K562 (cell line): Measurements from ENCODE around the gene PRKD1. TPM values are rescaled to one million over a fixed set of nuclear protein-coding genes. Genes with fewer than 3 reads are reported as not detected.

Source experiments
- ATAC-seq: fragments of 200-7000 bp; cut with Tn5 transposase; 3 replicates; pipeline ENCODE4 v1.9.1; 2020; ENCODE audit warnings: moderate library complexity
- BruUV-seq: library from RNA; stranded (reverse); fragments of 400-500 nt; replicated peaks from 2 replicates; lab custom pipeline; 2021; lab: Mats Ljungman, UMichigan
- CTCF ChIA-PET: fragments of 300-600 bp; formaldehyde crosslinking; extraction: SDS; loops from one replicate; lab custom pipeline; 2021; ENCODE audit warnings: low intra/inter-chr PET ratio; lab: Yijun Ruan, JAX
- POLR2A ChIA-PET: fragments of 300-600, 350-650 bp; sonication (Branson Sonifier 250); formaldehyde crosslinking; extraction: SDS; loops from one replicate; lab custom pipeline; 2021; ENCODE audit warnings: antibody characterized with exemption, inconsistent platforms; lab: Yijun Ruan, JAX
- DNase-seq, 4 experiments: peaks; one replicate each; pipeline versions ENCODE4 v3.0.0 to v3.0.0-alpha.2; 2011 to 2018; ENCODE audit warnings: low spot score in 3 of 4, mixed read lengths in 3 of 4; ENCODE audit errors: extremely low read depth in 1 of 4
- FAIRE-seq: peaks from 2 replicates; lab custom pipeline; 2011; peaks lifted over from hg19 to GRCh38; lab: Jason Lieb, UNC
- H2AFZ ChIP-seq: 2 replicates; pipeline ENCODE4 v1.6.0; 2011; ENCODE audit warnings: low read depth, low read length, control low read depth, inconsistent platforms
- H3K27ac ChIP-seq: fragments of 200-600 bp; 3 replicates; pipeline ENCODE4 v1.8.0; 2011; ENCODE audit warnings: low read depth, mild to moderate bottlenecking, control low read depth, inconsistent platforms, low read length, moderate library complexity, mixed read lengths; ENCODE audit errors: extremely low read depth
- H3K27me3 ChIP-seq, 2 experiments: fragments of 300-600 bp in 1 of 2; 2 replicates in 1 of 2; 3 replicates in 1 of 2; pipeline versions ENCODE4 v1.6.0 to v1.8.0; 2011; ENCODE audit warnings: inconsistent platforms in 2 of 2, low read length in 2 of 2, mild to moderate bottlenecking in 1 of 2, mixed read lengths in 1 of 2, moderate library complexity in 1 of 2; ENCODE audit not compliant: control insufficient read depth in 2 of 2, insufficient read depth in 2 of 2
- H3K36me3 ChIP-seq: fragments of 300-600 bp; 3 replicates; pipeline ENCODE4 v1.8.0; 2011; ENCODE audit warnings: mild to moderate bottlenecking, low read length, inconsistent platforms; ENCODE audit not compliant: control insufficient read depth, insufficient read depth
- H3K4me1 ChIP-seq, 2 experiments: fragments of 200-600 bp in 1 of 2; replicated peaks in 1 of 2; 2 replicates in 1 of 2; 3 replicates in 1 of 2; pipeline versions ENCODE4 v1.5.1 to v1.8.0; 2011; ENCODE audit warnings: inconsistent platforms in 2 of 2, low read length in 2 of 2, mild to moderate bottlenecking in 1 of 2, mixed read lengths in 1 of 2, moderate library complexity in 1 of 2; ENCODE audit not compliant: control insufficient read depth in 2 of 2, insufficient read depth in 2 of 2
- H3K4me2 ChIP-seq: 2 replicates; pipeline ENCODE4 v1.6.1; 2011; ENCODE audit warnings: low read length, control low read depth, inconsistent platforms, mixed read lengths; ENCODE audit not compliant: insufficient read depth
- H3K4me3 ChIP-seq: fragments of 200-600 bp; sonication (generic), shearing (Covaris generic); 2 replicates; pipeline ENCODE4 v1.5.1; 2016; ENCODE audit warnings: control low read depth, inconsistent platforms
- H3K79me2 ChIP-seq: fragments of 200-600 bp; 3 replicates; pipeline ENCODE4 v1.8.0; 2011; ENCODE audit warnings: low read length, inconsistent platforms; ENCODE audit not compliant: control insufficient read depth, insufficient read depth
- H3K9ac ChIP-seq, 2 experiments: 2 replicates each; pipeline versions ENCODE4 v1.6.0 to v1.6.1; 2011; ENCODE audit warnings: low read depth in 2 of 2, low read length in 2 of 2, control low read depth in 1 of 2, inconsistent platforms in 1 of 2, mild to moderate bottlenecking in 1 of 2, mixed read lengths in 1 of 2; ENCODE audit not compliant: insufficient read depth in 1 of 2
- H3K9me1 ChIP-seq: one replicate; pipeline ENCODE4 v1.6.0; 2011; ENCODE audit warnings: inconsistent platforms, mild to moderate bottlenecking, low read length, moderate library complexity; ENCODE audit not compliant: control insufficient read depth, insufficient read depth
- H3K9me3 ChIP-seq: replicated peaks from 2 replicates; pipeline ENCODE4 v1.5.1; 2011; ENCODE audit warnings: low read depth, low read length, inconsistent platforms; ENCODE audit not compliant: control insufficient read depth, insufficient read depth
- H4K20me1 ChIP-seq: replicated peaks from 2 replicates; pipeline ENCODE4 v1.6.1; 2011; ENCODE audit warnings: low read length, inconsistent platforms, mixed read lengths; ENCODE audit not compliant: control insufficient read depth, insufficient read depth
- CBX2 ChIP-seq: fragments of 200-600 bp; sonication (generic); IDR thresholded peaks from one replicate; pipeline ENCODE4 v1.6.1; 2012; ENCODE audit warnings: mild to moderate bottlenecking, low read length, inconsistent platforms; ENCODE audit not compliant: insufficient read depth, poor library complexity, severe bottlenecking
- GTF2A2 ChIP-seq: IDR thresholded peaks from 2 replicates; pipeline ENCODE4 v1.6.1; 2016; ENCODE audit warnings: mild to moderate bottlenecking, missing genetic modification characterization, missing compliant biosample characterization
- HDAC8 ChIP-seq: fragments of 450-650 bp; IDR thresholded peaks from 2 replicates; pipeline ENCODE4 v1.6.1; 2016; ENCODE audit warnings: mild to moderate bottlenecking, missing genetic modification characterization, moderate library complexity, missing compliant biosample characterization
- MAZ ChIP-seq, 2 experiments: fragments of 450-650 bp in 1 of 2; sonication (generic) in 1 of 2; formaldehyde crosslinking; IDR thresholded peaks in 1 of 2; conservative IDR thresholded peaks in 1 of 2; 2 replicates each; pipeline versions ENCODE4 v1.4.0 to v1.5.0; 2020; ENCODE audit warnings: mild to moderate bottlenecking in 1 of 2, missing genetic modification reagents in 1 of 2
- MEF2D ChIP-seq: conservative IDR thresholded peaks from 2 replicates; pipeline ENCODE4 v1.6.1; 2016; ENCODE audit warnings: low read depth, missing genetic modification characterization, missing compliant biosample characterization
- NFE2L1 ChIP-seq: fragments of 450-650 bp; IDR thresholded peaks from 2 replicates; pipeline ENCODE4 v1.6.1; 2016; ENCODE audit warnings: missing genetic modification characterization, low read depth, mild to moderate bottlenecking, missing compliant biosample characterization, moderate library complexity, borderline replicate concordance
- RHOXF2B ChIP-seq: fragments of 250-450 bp; sonication (Bioruptor Pico); conservative IDR thresholded peaks from 2 replicates; pipeline ENCODE4 v1.5.1; 2021
- WGBS: fragments of 100-300 bp; shearing (Covaris generic); methylation state at CpG from one replicate; pipeline ENCODE4 v1.1.6; 2016; ENCODE audit warnings: low coverage, mixed read lengths; ENCODE audit not compliant: insufficient coverage; ENCODE audit errors: missing lambda C conversion rate; 5-methylcytosine and 5-hydroxymethylcytosine counted together
- in situ Hi-C: fragments of 300-500 bp; cut with MboI; formaldehyde crosslinking; loops from 4 replicates; pipeline ENCODE4 v1.15.0; 2018; ENCODE audit warnings: inconsistent platforms, mixed read lengths
- intact Hi-C: fragments of 100-400 bp; cut with micrococcal nuclease; formaldehyde crosslinking; loops from 2 replicates; pipeline ENCODE4 v1.14.2; 2022
- polyA plus RNA-seq, 8 experiments: library from polyadenylated mRNA; depleted of rRNA in 4 of 8; stranded (reverse) in 5 of 8; unstranded in 3 of 8; fragments of >200 nt; fragmentation: Nextera tagmentation in 2 of 8; fragmentation: Illumina TruSeq in 1 of 8; extraction: Ambion mirVana in 2 of 8; extraction: Trizol in 1 of 8; gene quantifications; 2 replicates each; pipeline versions ENCODE4 v1.2.1 to v1.2.3, GENCODE V29; 2011 to 2014; ENCODE audit warnings: inconsistent platforms in 1 of 8, missing spikeins in 1 of 8
- total RNA-seq, 7 experiments: library from RNA; depleted of rRNA in 6 of 7; stranded (reverse); fragments of >200 nt in 6 of 7; fragmentation: Illumina TruSeq in 2 of 7; extraction: Trizol in 2 of 7; gene quantifications; 2 replicates each; pipeline versions ENCODE4 v1.2.1 to v1.2.3, GENCODE V29; 2011 to 2021; ENCODE audit warnings: low replicate concordance in 1 of 7
- TF ChIP-seq, protein P1 (sequence below): fragments of 250-450 bp; sonication (Bioruptor Pico); IDR thresholded peaks from 2 replicates; pipeline ENCODE4 v1.5.0; 2020; ENCODE audit warnings: mild to moderate bottlenecking

Gene PRKD1
- total and polyA plus RNA-seq, 9 of the 15 experiments (the other 6 are each of a cell fraction or from before 2014, with no cell fraction given): 0.04 to 0.25 (median 0.13) TPM; not detected in 1

DNA sequence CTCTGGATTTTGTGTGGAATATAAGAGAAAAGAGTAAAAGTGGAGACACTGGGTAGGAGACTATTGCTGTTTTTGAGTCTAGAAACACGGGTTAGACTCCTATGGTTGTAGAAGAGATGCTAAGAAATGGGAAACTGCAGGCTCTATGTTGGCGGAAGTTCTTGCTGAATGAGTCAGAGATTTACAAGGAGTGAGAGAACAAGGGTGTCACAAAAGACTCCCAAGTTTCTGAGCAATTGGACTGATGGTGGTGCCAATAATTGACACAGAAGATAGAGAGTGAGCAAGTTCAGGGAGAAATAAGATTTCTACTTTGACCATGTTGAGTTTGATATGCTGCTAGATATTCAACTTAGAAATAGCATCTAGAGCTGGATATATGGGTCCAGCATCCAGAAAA lies 2.6 kb upstream of the PRKD1 start (continued):
- TF ChIP-seq, protein P1, sequence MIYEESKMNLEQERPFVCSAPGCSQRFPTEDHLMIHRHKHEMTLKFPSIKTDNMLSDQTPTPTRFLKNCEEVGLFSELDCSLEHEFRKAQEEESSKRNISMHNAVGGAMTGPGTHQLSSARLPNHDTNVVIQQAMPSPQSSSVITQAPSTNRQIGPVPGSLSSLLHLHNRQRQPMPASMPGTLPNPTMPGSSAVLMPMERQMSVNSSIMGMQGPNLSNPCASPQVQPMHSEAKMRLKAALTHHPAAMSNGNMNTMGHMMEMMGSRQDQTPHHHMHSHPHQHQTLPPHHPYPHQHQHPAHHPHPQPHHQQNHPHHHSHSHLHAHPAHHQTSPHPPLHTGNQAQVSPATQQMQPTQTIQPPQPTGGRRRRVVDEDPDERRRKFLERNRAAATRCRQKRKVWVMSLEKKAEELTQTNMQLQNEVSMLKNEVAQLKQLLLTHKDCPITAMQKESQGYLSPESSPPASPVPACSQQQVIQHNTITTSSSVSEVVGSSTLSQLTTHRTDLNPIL (CRISPR knock-in tag): no peak
- TF ChIP-seq CBX2 (no peak), RHOXF2B (CRISPR knock-in tag) (no peak), MAZ (CRISPR knock-in tag; conservative IDR thresholded peaks at IDR 0.05 in 1 of 2, IDR thresholded peaks at IDR 0.05 in 1 of 2) (no peak), GTF2A2 (tag) (no peak)

DNA sequence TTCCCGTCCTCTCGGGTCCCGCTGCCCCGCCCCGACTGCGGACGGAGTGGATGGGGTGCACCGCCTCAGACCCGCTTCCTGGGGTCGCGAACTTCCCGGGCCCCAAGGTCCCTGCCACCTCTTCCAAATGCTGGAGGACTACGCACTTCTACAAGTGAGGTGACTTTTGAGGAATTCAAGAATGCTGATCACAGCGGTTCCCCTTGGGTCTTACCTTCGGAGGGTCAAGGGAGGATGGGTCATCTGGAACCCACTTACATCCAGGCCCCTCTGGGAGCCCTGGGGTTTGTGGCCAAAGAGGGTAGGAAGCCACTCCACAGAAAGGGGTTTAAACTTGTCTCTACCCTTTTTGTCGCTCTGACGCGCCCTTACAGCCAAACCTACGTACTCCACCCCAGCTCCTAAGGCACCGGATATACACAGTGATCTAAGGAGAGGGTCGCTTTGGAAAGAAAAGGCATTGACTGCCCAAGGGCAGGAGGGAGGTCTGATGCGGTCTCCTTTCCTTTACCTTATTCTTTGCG lies 532 bp upstream of the PRKD1 start:
- 55% methylated on average over 9 of the region's 23 CpGs for WGBS
- H3K9ac ChIP-seq: no peak overlapping the region
- TF ChIP-seq MEF2D: no peak
- TF ChIP-seq NFE2L1 (tag): no peak
- no peak for TF ChIP-seq HDAC8 (tag)

More for the DNA sequence above, 532 bp upstream of the PRKD1 start:
- Histone ChIP-seq H3K4me3 (0 out of 2 replicates have a peak overlapping the region, but pooled peaks have one; percentile 8), H3K27me3 (peaks cover 0 to 20% of the 10 kb centered on the region in 2 experiments; a peak in 2 of 5 replicates), H3K9me1 (no peaks in the 10 kb centered on the region), H2AFZ (no peak overlapping the region), H3K9me3 (no peaks in the 10 kb centered on the region), H3K36me3 (no peaks in the 10 kb centered on the region), H3K27ac (no peak overlapping the region), H3K4me2 (no peak overlapping the region), H3K79me2 (no peaks in the 10 kb centered on the region), H4K20me1 (no peaks in the 10 kb centered on the region), H3K4me1 (peaks cover 0 to 13% of the 10 kb centered on the region in 2 experiments; a peak in 2 of 5 replicates)
- in situ Hi-C loops: no loop called here
- ATAC-seq: no peak
- intact Hi-C loops: no loop called here
- no peak for DNase-seq
- ChIA-PET POLR2A (no interaction called here), CTCF (interaction anchor here (0.6 kb wide), 1 partner anchor 432 kb away, joined by 4 read pairs; no protein-coding TSS in a partner anchor)
- no TSS peak for BruUV-seq
- FAIRE-seq: no peak
